PC-9 (cell line): ENCODE measurements around the gene HMX2. TPM values are rescaled to one million over a fixed set of nuclear protein-coding genes. Genes with fewer than 3 reads are reported as not detected.

Experiments used
- BruUV-seq: library from RNA; stranded (reverse); fragments of 400-500 nt; replicated peaks from 2 replicates; lab custom pipeline; 2021; lab: Mats Ljungman, UMichigan
- CTCF ChIA-PET: fragments of 300-600 bp; sonication (Branson Sonifier 250); formaldehyde crosslinking; loops from one replicate; lab custom pipeline; 2022; ENCODE audit warnings: antibody characterized with exemption; lab: Charles Lee
- POLR2A ChIA-PET: fragments of 300-600 bp; sonication (Branson Sonifier 250); formaldehyde crosslinking; loops from one replicate; lab custom pipeline; 2022; ENCODE audit warnings: antibody characterized with exemption; ENCODE audit not compliant: unreplicated experiment; lab: Charles Lee
- DNase-seq, 2 experiments: peaks; one replicate each; pipeline versions ENCODE4 v3.0.0 to v3.0.0-alpha.2; 2015 to 2022; ENCODE audit warnings: mixed read lengths in 1 of 2
- H2AFZ ChIP-seq: fragments of 200-600 bp; sonication (generic); 2 replicates; pipeline ENCODE4 v1.8.1; 2017; ENCODE audit warnings: antibody characterized with exemption
- H3F3A ChIP-seq: fragments of 200-600 bp; sonication (generic); 2 replicates; pipeline ENCODE4 v1.8.1; 2017; ENCODE audit warnings: antibody characterized with exemption, mild to moderate bottlenecking, low read depth; ENCODE audit not compliant: insufficient read depth
- H3K27ac ChIP-seq: fragments of 200-600 bp; sonication (generic); 2 replicates; pipeline ENCODE4 v1.6.1; 2016; ENCODE audit warnings: mixed run types
- H3K27me3 ChIP-seq: fragments of 200-600 bp; sonication (generic); 2 replicates; pipeline ENCODE4 v1.6.1; 2016; ENCODE audit warnings: low read depth, mixed run types; ENCODE audit not compliant: insufficient read depth
- H3K36me3 ChIP-seq: fragments of 200-600 bp; sonication (generic); 2 replicates; pipeline ENCODE4 v1.6.1; 2016; ENCODE audit warnings: low read depth, mixed run types
- H3K4me1 ChIP-seq: fragments of 200-600 bp; sonication (generic); replicated peaks from 2 replicates; pipeline ENCODE4 v1.6.1; 2016; ENCODE audit warnings: mixed run types; ENCODE audit not compliant: insufficient read depth
- H3K4me2 ChIP-seq: fragments of 200-600 bp; sonication (generic); 2 replicates; pipeline ENCODE4 v1.6.1; 2017; ENCODE audit warnings: mixed run types
- H3K4me3 ChIP-seq: fragments of 200-600 bp; sonication (generic); 2 replicates; pipeline ENCODE4 v1.6.1; 2016; ENCODE audit warnings: mixed run types
- H3K79me2 ChIP-seq: fragments of 200-600 bp; sonication (generic); 2 replicates; pipeline ENCODE4 v1.6.1; 2017; ENCODE audit warnings: low read depth, mixed run types
- H3K9me2 ChIP-seq: fragments of 200-600 bp; sonication (generic); 2 replicates; pipeline ENCODE4 v1.8.1; 2017; ENCODE audit warnings: mild to moderate bottlenecking; ENCODE audit not compliant: insufficient read depth
- H3K9me3 ChIP-seq: fragments of 200-600 bp; sonication (generic); 2 replicates; pipeline ENCODE4 v1.8.1; 2016; ENCODE audit warnings: low read depth; ENCODE audit not compliant: insufficient read depth
- H4K20me1 ChIP-seq: fragments of 200-600 bp; sonication (generic); 2 replicates; pipeline ENCODE4 v1.8.1; 2017; ENCODE audit not compliant: insufficient read depth
- CTCF ChIP-seq: fragments of 200-600 bp; sonication (generic); conservative IDR thresholded peaks from 2 replicates; pipeline ENCODE4 v1.6.1; 2017; ENCODE audit warnings: mixed run types, antibody characterized with exemption, mild to moderate bottlenecking, moderate library complexity
- EZH2 ChIP-seq: fragments of 200-600 bp; sonication (generic); IDR thresholded peaks from 2 replicates; pipeline ENCODE4 v1.8.0; 2017; ENCODE audit warnings: antibody characterized with exemption, low read depth
- intact Hi-C: fragments of 100-400 bp; cut with micrococcal nuclease; formaldehyde crosslinking; loops from one replicate; pipeline ENCODE4 v1.10.0; 2022; ENCODE audit not compliant: unreplicated experiment
- total RNA-seq: library from RNA; stranded (reverse); gene quantifications from 2 replicates; pipeline ENCODE4 v1.2.3, GENCODE V29; 2021

The HMX2 gene
- total RNA-seq, 1 experiment from 2014 or later = not detected

- Histone ChIP-seq H3K4me3 (no peak overlapping the region), H3K79me2 (no peaks in the 10 kb centered on the region), H3K27me3 (0 out of 2 replicates have a peak, but pooled peaks cover 7% of the 10 kb centered on the region), H3K9me3 (no peaks in the 10 kb centered on the region), H3F3A (no peaks in the 10 kb centered on the region), H3K9me2 (no peaks in the 10 kb centered on the region), H3K36me3 (no peaks in the 10 kb centered on the region), H3K27ac (no peak overlapping the region), H3K4me2 (no peak overlapping the region), H3K4me1 (no peaks in the 10 kb centered on the region), H2AFZ (no peak overlapping the region), H4K20me1 (no peaks in the 10 kb centered on the region)
- ChIA-PET CTCF (no interaction called here), POLR2A (no interaction called here)
- TF ChIP-seq EZH2 (no peak), CTCF (no peak)
- DNase-seq = no peak
- no TSS peak for BruUV-seq
- intact Hi-C loops = no loop called here
Observed at GRCh38 chr10:123143825-123144168, 4.1 kb upstream of the HMX2 start.

DNA sequence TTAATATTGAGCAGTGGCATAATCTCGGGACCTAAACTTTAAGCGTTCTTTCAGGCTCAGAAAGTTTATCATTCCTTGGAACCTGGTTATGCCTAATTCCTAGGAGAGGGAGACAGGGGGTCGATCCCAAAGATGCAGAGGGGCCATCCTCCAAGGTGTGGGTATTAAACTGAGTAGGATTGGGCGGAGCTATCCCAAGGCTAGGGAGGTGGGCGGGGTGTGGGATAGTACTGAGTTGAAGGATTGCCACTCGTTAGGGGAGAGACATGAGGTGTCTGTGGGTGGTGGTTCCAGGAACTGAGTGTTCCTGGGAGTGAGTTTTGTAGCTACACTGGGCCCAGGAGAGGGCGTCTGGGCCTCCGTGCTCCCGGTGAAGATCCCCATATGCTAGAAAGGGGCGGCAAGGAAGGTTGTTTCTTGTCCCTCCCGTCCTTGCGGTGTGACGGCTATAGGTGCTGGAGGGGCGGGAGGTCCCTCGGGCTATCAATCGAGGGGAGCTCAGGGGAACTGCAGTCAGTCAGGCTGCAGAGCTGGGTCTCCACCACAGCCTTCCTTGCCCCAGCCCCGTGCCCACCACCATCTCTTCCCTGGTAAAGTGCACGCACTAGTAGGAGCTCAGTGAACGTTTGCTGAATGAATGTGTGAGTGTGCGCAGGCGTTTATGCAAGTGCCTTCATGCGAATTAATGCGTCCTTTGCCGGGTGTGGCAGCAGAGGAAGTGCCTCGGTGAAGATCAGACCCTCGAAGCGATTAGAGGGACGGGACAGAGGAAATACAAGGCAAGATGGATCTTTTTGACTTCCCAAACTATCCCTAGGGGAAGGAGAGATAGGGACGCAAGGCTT, 3.0 kb upstream of the HMX2 start:
- 0 out of 2 replicates have a peak, but pooled peaks cover 7% of the 10 kb centered on the region for H3K27me3 ChIP-seq
- no peaks in the 10 kb centered on the region for H3K9me3 ChIP-seq
- no peaks in the 10 kb centered on the region for H3K36me3 ChIP-seq
- DNase-seq = no peak
- no peaks in the 10 kb centered on the region for H3K79me2 ChIP-seq
- H4K20me1 ChIP-seq = no peaks in the 10 kb centered on the region
- H3K9me2 ChIP-seq = no peaks in the 10 kb centered on the region
- ChIA-PET POLR2A (no interaction called here), CTCF (no interaction called here)
- no peak overlapping the region for H3K27ac ChIP-seq
- no TSS peak for BruUV-seq
- no peak for TF ChIP-seq CTCF
- TF ChIP-seq EZH2 = no peak
- H3K4me2 ChIP-seq = no peak overlapping the region
- H2AFZ ChIP-seq = no peak overlapping the region
- no peaks in the 10 kb centered on the region for H3K4me1 ChIP-seq
- intact Hi-C loops = no loop called here
- no peaks in the 10 kb centered on the region for H3F3A ChIP-seq
- H3K4me3 ChIP-seq = no peak overlapping the region

- no peak for DNase-seq
- ChIA-PET CTCF (no interaction called here), POLR2A (no interaction called here)
- Histone ChIP-seq H3F3A (no peaks in the 10 kb centered on the region), H3K4me3 (no peak overlapping the region), H2AFZ (no peak overlapping the region), H3K4me1 (no peaks in the 10 kb centered on the region), H3K9me2 (no peaks in the 10 kb centered on the region), H3K79me2 (no peaks in the 10 kb centered on the region), H3K4me2 (no peak overlapping the region), H3K27me3 (0 out of 2 replicates have a peak, but pooled peaks cover 7% of the 10 kb centered on the region), H3K9me3 (no peaks in the 10 kb centered on the region), H3K36me3 (no peaks in the 10 kb centered on the region), H3K27ac (no peak overlapping the region), H4K20me1 (no peaks in the 10 kb centered on the region)
- no peak for TF ChIP-seq CTCF
- no peak for TF ChIP-seq EZH2
- BruUV-seq = no TSS peak
- intact Hi-C loops = no loop called here
Observed at GRCh38 chr10:123145542-123146012, 2.4 kb upstream of the HMX2 start.
